Right forelimb (tissue), 1 donor: ENCODE results near the gene CLCN3.
A peak's percentile ranks its signal among the peaks of the same experiment; 100 is the strongest.
"Not testable (repeated sequence)": the region's sequence is repeated elsewhere in the genome, so short reads cannot be mapped to it uniquely, and the experiment has no call there.

Source experiments
- DNase-seq: peaks from one replicate; pipeline ENCODE4 v3.0.0-alpha.2; 2018

Gene CLCN3

DNA sequence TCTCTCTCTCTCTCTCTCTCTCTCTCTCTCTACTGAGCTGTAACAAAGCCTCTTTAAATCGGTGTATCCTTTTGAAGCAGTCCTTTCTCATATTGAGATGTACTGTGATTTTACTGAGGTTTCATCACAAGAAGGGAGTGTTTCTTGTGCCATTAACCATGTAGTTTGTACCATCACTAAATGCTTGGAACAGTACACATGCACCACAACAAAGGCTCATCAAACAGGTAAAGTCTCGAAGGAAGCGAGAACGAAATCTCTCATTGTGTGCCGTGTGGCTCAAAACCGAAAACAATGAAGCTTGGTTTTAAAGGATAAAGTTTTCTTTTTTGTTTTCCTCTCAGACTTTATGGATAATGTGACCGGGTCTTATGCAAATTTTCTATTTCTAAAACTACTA, 100.2 kb downstream of the CLCN3 start:
- no peak for DNase-seq

DNA sequence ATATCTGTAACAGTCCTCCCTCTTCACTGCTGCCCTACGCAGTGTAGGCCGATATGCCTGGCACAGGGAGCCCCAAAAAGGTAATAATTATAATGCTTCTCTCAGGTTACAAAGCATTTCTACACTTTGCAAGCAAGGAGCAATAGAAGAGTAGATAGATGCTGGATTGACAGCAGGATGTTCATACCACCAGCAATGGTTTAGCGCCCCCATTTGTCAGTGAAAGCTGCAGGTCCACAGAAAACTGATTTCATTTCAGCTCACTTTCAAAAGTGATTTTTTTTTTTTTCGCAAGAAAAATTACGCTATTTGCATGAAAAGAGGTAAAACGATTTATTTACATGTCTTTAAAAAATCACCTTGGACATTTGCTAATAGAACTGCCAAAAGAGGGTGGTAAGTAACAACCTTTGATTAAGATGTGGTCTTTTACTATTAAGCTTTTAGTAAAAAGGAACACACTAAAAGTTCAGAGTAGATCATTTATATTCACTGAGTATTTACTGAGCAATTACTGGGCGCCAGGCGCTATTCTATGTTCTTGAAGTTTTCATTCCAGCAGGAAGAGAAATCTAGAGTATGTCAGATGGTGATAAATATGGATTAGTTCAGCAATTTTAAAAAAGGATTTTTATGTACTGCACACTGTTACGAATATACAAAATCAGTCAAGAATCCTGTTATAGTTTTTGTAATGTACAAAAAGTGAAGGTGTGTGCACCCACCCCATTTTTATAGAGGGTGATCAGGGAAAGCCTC, 103.0 kb downstream of the CLCN3 start:
- DNase-seq: no peak

DNA sequence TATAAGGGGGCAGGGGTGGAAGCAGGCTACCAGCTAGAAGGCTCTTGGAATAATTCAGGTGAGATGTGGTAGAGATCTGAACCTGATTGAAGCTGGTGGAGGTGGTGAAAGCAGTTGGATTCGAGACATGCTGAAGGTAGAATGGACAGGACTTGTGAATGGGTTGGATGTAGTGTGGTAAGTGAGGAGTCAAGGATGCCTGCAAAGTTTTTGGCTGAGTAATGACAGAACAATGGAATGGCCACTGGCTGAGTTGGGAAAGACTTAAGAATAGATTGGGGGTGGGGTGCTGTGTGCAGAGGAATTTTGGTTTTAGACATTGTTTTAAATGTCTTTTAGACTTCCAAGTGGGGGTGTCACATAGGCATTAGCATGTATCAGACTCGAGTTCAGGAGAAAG, 103.9 kb downstream of the CLCN3 start:
- DNase-seq: no peak

DNA sequence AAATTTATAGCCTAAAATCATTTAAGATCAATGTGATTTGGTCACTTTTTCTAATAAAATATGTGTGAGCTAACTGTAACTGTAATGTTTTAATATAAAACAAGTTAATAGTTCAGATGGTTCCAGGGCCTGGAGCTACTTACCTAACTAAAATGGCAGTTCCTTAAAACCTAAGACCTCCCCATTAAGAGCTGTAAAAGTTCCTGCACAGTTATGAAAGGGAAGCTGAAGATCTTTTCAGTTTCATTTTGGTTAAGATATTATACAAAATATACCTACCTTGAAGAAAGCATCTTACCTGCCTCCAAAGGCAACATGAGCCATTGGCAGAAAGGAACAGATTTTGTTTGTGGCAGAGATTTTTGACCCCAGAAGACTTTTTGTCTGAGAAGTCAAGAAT, 107.2 kb downstream of the CLCN3 start:
- no peak for DNase-seq

DNA sequence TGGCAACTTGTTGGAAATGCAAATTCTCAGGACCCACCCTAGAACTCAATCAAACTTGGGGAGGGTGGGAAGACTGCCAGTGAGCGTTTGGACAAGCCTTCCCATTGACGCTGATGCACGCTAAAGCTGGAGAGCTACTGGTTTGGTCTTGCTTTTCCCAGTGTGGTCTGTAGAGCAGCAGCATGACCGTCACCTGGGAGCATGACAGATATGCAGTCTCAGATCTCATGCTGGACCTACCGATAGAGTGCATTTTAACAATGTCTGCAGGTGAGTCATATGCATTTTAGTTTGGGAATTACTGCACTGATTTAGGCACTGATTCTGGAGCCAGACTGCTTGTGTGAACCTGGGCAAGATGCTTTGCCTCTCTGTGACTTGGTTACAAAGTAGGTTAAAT, 110.2 kb downstream of the CLCN3 start:
- DNase-seq: no peak

DNA sequence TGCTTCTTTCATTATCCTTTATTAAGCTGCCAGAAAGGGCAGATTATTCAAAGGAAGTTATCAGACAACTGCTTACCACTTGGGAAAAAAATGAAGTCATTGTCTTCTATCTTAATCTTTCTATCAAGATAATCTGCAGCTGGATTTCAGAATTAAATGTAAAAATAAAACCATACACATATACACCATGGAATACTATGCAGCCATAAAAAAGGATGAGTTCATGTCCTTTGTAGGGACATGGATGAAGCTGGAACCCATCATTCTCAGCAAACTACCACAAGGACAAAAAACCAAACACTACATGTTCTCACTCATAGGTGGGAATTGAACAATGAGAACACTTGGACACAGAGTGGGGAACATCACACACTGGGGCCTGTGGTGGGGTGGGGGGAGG, 118.2 kb downstream of the CLCN3 start:
- not testable (repeated sequence) for DNase-seq

DNA sequence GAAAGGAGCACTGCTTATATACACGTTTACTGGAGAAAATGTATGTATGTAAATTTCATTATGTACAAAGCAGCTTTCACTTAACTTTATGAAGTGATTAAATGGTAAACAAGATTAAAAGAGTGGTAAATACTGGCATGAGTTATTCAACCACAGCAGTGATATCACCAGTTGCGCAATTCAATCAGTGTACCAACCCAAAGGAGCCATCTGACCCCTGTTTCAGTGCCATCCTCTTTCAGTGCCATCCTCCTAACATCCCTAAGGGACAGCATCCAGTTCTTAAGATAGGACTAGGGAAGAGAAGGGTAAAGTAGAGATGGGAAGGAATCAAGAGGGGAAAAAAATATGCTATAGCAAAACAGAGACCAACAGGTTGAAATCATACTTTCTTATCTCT, 121.2 kb downstream of the CLCN3 start:
- DNase-seq: no peak

DNA sequence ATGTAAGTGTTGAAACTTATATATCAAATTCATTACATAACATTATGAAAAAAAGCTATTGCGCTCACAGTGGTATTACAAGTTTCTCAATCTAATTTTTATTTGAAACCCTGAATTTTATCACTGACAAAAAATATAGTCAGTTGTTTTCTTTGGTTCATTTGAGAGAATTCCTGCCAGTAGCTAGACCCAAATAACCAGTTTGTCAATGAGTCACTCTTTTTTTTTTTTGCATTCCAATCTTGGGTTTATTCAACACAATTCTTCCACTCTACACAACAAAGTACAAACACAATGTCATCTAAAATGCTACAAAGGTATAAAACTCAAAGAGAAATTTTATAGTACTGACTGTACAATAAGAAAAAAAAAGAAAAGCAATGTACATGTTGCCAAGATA, 124.2 kb downstream of the CLCN3 start:
- DNase-seq: no peak

DNA sequence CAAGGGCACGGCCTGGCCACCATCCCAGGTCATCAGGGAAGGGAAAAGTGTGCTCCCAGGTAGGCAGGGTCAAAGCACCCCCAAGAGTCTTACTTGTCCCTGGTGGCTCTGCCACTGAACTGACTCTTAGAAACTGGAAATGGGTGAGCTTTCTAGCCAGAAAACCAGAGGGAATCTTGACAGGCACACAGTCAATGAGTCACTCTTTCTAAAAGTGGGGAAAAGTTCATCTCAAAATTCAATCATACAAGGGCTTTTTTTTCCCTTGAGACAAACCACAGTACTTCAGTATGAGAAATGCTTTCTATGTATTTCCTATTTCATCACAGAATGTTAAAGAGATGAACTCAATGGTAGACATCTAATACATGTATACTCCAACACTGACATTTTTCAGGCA, 124.9 kb downstream of the CLCN3 start:
- DNase-seq: no peak

DNA sequence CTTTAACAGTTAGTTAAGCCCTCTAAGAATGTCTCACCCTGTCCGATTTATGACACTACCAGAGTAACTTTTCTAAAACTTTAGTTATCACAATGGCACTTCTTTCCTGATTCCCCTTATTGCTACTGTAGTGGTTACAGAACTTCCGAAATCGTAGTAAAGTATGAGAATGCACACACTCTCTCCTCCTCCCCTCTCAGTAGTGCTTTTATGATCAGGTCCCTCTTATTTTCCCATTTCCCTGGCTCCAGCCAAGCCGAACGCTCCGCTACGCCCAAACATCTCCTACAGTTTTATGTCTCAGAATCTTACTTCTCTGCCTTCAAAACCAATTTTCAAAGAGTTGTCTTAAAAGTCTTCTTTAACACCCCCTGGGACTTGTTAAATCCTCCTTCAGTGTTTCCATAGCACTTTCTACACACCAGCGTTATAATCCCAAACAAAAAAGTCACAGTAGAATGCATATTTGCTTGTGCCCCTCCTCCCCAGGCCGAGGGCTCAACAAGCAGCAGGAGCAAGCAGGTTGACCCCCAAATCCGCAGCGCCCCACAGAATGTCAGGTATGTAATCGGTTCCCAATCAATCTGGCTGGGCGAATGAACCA, 136.7 kb downstream of the CLCN3 start:
- no peak for DNase-seq

DNA sequence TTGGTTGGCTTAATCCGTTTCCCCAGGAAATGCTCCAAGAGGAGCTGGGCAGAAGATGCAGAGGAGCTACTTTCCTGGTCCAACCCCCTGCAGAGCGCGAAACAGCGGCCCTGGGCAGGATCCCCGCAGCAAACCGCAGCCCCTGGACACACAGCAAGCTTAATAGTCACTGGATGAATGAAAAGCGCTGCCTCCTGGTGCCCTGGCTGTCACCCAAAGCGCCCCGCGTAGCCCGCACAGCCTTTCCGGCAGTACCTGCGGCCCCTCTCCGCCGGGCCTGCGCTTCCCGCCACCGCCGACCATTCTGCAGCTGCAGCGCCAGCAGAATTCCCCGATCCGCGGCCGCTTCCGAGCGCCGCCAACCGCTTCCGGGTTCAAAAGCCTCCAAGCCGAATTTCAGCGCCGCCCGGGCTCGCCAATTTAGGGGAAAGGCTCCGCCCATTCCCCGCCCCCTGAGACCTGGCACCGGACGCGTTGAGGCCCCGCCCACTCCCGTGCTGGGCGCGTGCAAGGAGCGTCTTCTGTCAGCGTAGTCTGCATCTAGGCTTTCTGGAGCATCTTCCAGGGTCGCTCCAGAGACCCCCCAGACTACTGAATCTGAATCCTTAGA, 137.3 kb downstream of the CLCN3 start, which contains the start of gene HPF1:
TSS of gene HPF1 (minus strand) at position 370 of the 610 bp plus-strand sequence. CDS start at position 303, 67 bp downstream.
- peak; percentile 96 for DNase-seq

DNA sequence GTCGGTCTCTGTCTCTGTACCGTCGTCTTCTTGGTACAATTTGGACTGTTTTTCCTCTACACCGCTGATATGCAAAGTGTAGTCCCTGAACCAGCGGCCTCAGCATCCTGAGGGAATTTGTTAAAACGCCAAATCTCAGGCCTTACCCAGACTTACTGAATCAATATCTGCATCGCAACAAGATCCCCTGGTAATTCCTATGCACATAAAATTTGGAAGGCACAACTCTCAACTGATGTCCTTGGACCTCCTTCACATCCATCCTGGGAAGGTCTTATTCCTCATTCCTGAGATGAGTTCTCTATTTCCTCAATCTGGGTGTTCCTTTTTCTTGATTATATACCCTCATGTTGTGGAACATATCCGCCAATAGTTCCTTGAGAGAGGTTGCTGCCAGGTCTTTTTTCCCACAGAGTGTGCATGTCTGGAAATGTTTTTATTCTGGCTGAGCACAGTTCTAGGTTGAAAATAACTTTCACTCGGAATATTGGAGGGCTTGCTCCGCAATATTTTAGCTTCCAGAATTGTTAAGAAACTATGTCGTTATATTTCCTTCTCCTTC, 138.1 kb downstream of the CLCN3 start:
- DNase-seq: no peak

DNA sequence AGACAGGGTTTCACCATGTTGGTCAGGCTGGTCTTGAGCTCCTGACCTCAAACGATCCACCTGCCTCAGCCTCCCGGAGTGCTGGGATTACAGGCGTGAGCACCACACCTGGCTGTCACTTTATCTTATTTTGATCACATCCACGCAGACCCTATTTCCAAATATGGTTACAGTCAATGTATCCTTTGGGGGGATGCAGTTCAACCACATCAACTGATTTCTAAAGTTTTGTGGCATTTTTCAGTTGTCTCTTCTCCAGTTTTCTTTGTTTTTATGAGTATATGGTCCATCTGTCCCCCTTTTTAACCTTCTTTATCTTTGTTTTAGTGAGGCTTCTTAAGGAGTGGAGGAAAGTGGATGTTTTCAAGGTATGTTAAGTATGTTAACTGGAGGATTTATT, 141.5 kb downstream of the CLCN3 start:
- no peak for DNase-seq

DNA sequence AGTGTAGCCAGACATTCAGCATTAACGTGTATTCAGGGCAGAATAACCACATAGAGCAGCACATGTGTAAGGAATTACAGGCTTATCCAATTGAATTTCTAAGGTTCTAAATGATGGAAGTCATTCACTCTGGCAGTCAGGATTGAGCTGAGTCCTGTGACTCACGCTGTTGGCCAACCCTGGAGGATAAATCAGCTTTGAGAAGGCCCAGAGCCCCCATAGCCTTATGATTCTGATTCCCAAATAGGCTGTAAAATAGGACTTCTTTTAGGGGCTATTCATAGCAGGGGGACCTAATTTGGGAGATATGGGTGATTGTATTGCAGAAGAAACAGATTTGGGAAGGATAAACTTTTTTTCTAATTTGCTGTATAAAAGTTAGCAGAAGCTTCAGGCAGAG, 145.5 kb downstream of the CLCN3 start:
- no peak for DNase-seq

DNA sequence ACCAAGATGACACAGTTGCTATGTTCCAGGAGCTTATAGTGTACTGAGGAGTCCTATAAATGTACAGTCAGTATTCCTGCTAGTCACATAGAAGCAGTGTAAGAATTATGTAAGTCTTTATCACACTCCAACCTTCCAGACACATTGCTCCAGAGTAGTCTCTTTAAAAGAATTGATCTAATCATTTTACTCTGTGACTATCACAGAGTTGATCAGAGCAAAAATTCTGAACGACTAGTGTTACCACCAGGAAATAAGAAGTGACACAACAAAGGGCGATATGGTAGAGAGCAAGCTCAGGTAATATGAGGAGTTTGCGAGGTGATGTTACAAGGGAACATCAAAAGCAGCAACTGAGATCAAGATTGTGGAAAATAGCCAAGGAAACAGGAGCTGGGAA, 146.4 kb downstream of the CLCN3 start:
- no peak for DNase-seq

DNA sequence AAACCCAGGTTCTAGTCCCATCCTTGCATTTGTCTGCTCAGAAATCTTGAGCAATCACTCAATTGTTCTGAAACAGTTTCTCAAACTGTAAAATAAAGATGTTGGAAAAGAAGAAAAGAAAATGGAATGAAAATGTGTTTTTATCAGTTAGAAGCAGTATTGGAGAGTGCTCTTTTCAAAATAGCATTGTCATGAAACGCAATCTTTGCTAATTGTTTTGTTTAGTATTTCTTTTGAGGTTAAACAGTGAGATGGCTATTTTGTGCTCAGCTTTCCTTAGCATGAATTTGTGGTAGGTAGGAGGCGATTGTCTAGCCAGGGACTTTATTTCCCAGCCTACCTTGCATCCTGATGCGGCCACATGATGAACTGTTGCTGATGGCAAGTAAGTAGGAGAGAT, 148.0 kb downstream of the CLCN3 start:
- no peak for DNase-seq

DNA sequence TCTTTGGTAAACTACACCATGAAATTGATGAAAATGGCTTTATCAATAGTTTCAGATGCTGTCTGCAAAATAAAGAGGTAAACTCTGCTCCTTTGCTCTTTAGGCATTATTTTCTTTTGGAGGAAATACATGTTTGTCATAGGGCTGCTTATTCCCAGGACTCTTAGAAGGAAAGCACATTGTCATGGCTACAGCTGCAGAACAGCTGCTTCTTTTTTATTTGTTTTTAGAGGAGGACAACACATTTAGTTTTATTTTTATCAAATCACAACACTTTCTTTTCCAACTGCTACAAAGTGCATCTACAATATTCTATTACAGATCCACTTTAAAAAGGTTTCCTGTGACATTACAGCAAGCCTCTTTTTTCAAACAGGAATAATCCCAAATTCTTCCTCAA, 150.0 kb downstream of the CLCN3 start:
- DNase-seq: no peak

DNA sequence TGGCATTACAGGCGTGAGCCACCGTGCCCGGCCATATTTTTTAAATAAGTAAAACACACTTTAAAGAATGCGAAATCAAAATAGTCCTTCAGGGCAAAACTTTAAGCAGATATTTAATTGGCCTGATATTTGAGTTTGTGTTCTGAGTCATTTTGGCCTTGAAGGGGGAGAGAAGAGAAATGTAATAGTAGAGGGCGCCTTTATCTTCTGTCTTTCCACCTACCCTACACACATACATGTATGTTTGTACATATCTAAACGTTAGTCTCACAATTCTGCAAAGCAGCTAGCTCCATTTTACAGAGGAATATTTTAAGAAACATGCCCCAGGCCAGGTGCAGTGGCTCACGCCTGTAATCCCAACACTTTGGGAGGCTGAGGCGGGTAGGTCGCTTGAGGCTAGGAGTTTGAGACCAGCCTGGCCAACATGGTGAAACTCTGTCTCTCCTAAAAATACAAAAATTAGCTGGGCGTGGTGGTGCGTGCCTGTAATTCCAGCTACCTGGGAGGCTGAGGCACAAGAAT, 151.2 kb downstream of the CLCN3 start:
- not testable (repeated sequence) for DNase-seq
